ENCODE measurements around the gene RIPOR3. TPM values are rescaled to one million over a fixed set of nuclear protein-coding genes. Genes with fewer than 3 reads are reported as not detected.

RIPOR3 gene
- total RNA-seq, 2 donors from 2014 or later, result 0.46 to 1.4 TPM

- Histone ChIP-seq H3K27ac (ENCODE audit: low read depth, low read length) (no peak overlapping the region), H3K9me3 (ENCODE audit: control insufficient read depth, low read length) (no peaks in the 10 kb centered on the region), H3K36me3 (ENCODE audit: control insufficient read depth, insufficient read depth, low read length) (no peaks in the 10 kb centered on the region), H3K9ac (ENCODE audit: extremely low read depth, low read length, poor library complexity, severe bottlenecking) (no peak overlapping the region), H3K4me1 (ENCODE audit: control insufficient read depth, insufficient read depth, low read length) (no peaks in the 10 kb centered on the region), H3K27me3 (ENCODE audit: control insufficient read depth, insufficient read depth, low read length, poor library complexity, severe bottlenecking) (peaks cover 30% of the 10 kb centered on the region), H3K4me3 (ENCODE audit: low read length) (no peak overlapping the region)
- Mint-ChIP-seq H3K9me3 (no peaks in the 10 kb centered on the region), H3K36me3 (ENCODE audit: low read depth) (no peaks in the 10 kb centered on the region), H3K4me3 (no peak overlapping the region), H3K4me1 (peaks cover 23% of the 10 kb centered on the region), H3K27ac (no peak overlapping the region), H3K27me3 (ENCODE audit: insufficient read depth) (peaks cover 22% of the 10 kb centered on the region)
- no peak for TF ChIP-seq CTCF (conservative IDR thresholded peaks at IDR 0.05)
- DNase-seq, result no peak
- 79 to 90% methylated on average over 2 of the region's 2 CpGs for WGBS, 2 experiments (ENCODE audit: insufficient coverage in 1 of 2, insufficient read length in 1 of 2)
These were observed 1.2 kb upstream of the RIPOR3 start for GRCh38 chr20:50692552-50692933.

GRCh38 chr20:50691573-50692551 is 520 bp upstream of the RIPOR3 start:
- no peaks in the 10 kb centered on the region for H3K9me3 Mint-ChIP-seq
- Histone ChIP-seq H3K9ac (ENCODE audit: extremely low read depth, low read length, poor library complexity, severe bottlenecking) (no peak overlapping the region), H3K27me3 (ENCODE audit: control insufficient read depth, insufficient read depth, low read length, poor library complexity, severe bottlenecking) (peaks cover 30% of the 10 kb centered on the region), H3K4me3 (ENCODE audit: low read length) (peak overlapping the region; percentile 43), H3K9me3 (ENCODE audit: control insufficient read depth, low read length) (no peaks in the 10 kb centered on the region), H3K4me1 (ENCODE audit: control insufficient read depth, insufficient read depth, low read length) (no peaks in the 10 kb centered on the region), H3K36me3 (ENCODE audit: control insufficient read depth, insufficient read depth, low read length) (no peaks in the 10 kb centered on the region), H3K27ac (ENCODE audit: low read depth, low read length) (no peak overlapping the region)
- peak; percentile 67 for DNase-seq
- peaks cover 23% of the 10 kb centered on the region for H3K4me1 Mint-ChIP-seq
- peaks cover 22% of the 10 kb centered on the region for H3K27me3 Mint-ChIP-seq (ENCODE audit: insufficient read depth)
- no peak for TF ChIP-seq CTCF (conservative IDR thresholded peaks at IDR 0.05)
- H3K27ac Mint-ChIP-seq, result peak overlapping the region; percentile 13
- 35 to 41% methylated on average over 14 to 23 of the region's 23 CpGs for WGBS, 2 experiments (ENCODE audit: insufficient coverage in 1 of 2, insufficient read length in 1 of 2)
- H3K36me3 Mint-ChIP-seq (ENCODE audit: low read depth), result no peaks in the 10 kb centered on the region
- peak overlapping the region; percentile 62 for H3K4me3 Mint-ChIP-seq

- Histone ChIP-seq H3K4me1 (ENCODE audit: control insufficient read depth, insufficient read depth, low read length) (no peaks in the 10 kb centered on the region), H3K27me3 (ENCODE audit: control insufficient read depth, insufficient read depth, low read length, poor library complexity, severe bottlenecking) (peaks cover 30% of the 10 kb centered on the region), H3K36me3 (ENCODE audit: control insufficient read depth, insufficient read depth, low read length) (no peaks in the 10 kb centered on the region), H3K9me3 (ENCODE audit: control insufficient read depth, low read length) (no peaks in the 10 kb centered on the region), H3K27ac (ENCODE audit: low read depth, low read length) (no peak overlapping the region), H3K4me3 (ENCODE audit: low read length) (no peak overlapping the region), H3K9ac (ENCODE audit: extremely low read depth, low read length, poor library complexity, severe bottlenecking) (no peak overlapping the region)
- no peak for DNase-seq
- 73 to 77% methylated on average over 9 to 10 of the region's 10 CpGs for WGBS, 2 experiments (ENCODE audit: insufficient coverage in 1 of 2, insufficient read length in 1 of 2)
- H3K9me3 Mint-ChIP-seq, result no peaks in the 10 kb centered on the region
- H3K4me3 Mint-ChIP-seq, result peak overlapping the region; percentile 62
- TF ChIP-seq CTCF (conservative IDR thresholded peaks at IDR 0.05), result no peak
- H3K4me1 Mint-ChIP-seq, result peaks cover 22% of the 10 kb centered on the region
- no peaks in the 10 kb centered on the region for H3K36me3 Mint-ChIP-seq (ENCODE audit: low read depth)
- peaks cover 22% of the 10 kb centered on the region for H3K27me3 Mint-ChIP-seq (ENCODE audit: insufficient read depth)
- no peak overlapping the region for H3K27ac Mint-ChIP-seq
These were observed 1.3 kb downstream of the RIPOR3 start for GRCh38 chr20:50689864-50690649.
